ENCODE data around the gene POLDIP2.

Gene POLDIP2

DNA sequence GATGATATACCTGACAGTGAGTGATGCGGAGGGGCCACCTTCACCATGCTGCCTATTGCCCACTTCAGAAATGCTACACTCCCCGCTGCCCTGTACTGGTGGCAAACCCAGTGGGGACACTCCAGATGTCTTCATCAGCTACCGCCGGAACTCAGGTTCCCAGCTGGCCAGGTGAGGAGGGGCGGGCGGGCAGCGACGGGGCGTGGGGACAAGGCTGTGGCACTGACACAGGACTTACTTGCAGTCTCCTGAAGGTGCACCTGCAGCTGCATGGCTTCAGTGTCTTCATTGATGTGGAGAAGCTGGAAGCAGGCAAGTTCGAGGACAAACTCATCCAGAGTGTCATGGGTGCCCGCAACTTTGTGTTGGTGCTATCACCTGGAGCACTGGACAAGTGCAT, 30.8 kb upstream of the POLDIP2 start:
- no peak for DNase-seq

DNA sequence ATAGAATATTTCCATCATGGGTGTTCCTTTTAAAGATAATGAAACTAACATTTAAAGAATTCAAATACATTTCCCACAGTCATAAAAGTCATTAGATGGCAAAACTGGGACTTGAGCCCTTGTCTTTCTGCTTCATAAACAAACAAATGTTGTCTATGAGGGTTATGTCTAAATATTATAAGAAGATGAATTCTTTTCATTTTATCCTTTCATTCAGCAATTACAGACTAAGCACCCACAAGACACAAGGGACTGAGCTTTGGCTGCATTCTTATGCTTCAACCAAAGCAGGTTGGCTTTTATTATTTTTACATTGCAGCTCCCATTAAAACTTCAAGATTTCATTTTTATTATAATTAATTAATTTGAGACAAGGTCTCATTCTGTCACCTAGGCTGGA, 29.1 kb upstream of the POLDIP2 start:
- no peak for DNase-seq

GRCh38 chr17:28385406-28385805, 28.1 kb upstream of the POLDIP2 start:
- no peak for DNase-seq

DNA sequence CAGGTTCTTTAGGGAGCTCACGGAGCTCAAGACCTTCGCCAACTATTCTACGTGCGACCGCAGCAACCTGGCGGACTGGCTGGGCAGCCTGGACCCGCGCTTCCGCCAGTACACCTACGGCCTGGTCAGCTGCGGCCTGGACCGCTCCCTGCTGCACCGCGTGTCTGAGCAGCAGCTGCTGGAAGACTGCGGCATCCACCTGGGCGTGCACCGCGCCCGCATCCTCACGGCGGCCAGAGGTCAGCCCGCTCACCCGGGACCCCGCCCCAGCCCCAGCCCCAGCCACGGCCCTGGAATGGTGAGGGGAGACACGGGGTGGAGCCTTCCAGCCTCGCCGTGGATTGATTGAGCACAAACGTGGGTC, 27.7 kb upstream of the POLDIP2 start:
- DNase-seq: no peak

- DNase-seq: peak; percentile 63
Measured at GRCh38 chr17:28384281-28385036, 27.1 kb upstream of the POLDIP2 start.

- peak; percentile 60 for DNase-seq
Measured at GRCh38 chr17:28381141-28381825, 24.0 kb upstream of the POLDIP2 start.

DNA sequence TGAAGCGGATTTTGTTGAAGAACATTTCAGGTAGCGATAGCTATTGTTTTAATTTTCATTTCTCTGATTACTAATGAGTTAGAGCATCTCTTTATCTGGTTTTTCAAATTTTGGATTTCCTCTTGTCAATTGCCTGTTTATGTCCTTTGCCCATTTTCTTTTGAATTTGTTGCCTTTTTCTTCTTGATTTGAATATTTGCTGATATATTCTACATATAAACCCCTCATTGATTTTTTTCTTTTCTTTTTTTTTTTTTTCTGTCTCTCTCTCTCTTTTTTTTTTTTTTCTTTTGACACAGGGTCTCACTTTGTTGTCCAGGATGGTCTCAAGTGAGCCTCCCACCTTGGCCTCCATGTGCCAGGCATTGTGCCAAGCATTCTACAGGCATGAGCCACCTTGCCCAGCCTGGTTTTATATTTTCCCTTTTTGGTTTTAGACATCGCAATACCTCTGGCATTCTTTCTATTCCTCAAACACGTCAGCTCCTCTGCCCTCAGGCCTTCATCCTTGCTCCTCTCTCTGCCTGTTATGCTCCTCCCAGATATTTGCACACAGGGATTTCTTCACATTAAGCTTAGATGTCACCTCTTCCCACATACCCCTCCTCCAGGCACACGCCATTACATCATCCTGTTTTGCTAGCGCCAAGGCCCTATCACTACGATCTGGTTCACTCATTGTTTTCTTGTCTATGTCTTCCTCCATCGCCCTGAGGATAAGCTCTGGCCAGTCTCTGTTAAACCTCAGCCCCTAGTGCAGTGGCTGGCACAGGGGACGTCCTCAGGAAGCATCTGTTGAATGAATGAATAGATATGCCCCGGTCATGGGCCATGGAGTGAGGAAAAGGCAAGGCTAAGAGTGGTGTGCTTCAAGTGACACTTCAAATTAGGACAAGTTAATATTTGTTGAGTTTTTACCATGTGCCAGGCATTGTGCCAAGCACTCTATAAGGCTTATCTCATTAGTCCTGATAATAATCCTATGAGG, 22.8 kb upstream of the POLDIP2 start:
- no peak for DNase-seq

- no peak for DNase-seq
Measured at GRCh38 chr17:28372945-28373274, 15.6 kb upstream of the POLDIP2 start.

GRCh38 chr17:28372203-28372944, 15.0 kb upstream of the POLDIP2 start:
- DNase-seq: peak; percentile 24

DNA sequence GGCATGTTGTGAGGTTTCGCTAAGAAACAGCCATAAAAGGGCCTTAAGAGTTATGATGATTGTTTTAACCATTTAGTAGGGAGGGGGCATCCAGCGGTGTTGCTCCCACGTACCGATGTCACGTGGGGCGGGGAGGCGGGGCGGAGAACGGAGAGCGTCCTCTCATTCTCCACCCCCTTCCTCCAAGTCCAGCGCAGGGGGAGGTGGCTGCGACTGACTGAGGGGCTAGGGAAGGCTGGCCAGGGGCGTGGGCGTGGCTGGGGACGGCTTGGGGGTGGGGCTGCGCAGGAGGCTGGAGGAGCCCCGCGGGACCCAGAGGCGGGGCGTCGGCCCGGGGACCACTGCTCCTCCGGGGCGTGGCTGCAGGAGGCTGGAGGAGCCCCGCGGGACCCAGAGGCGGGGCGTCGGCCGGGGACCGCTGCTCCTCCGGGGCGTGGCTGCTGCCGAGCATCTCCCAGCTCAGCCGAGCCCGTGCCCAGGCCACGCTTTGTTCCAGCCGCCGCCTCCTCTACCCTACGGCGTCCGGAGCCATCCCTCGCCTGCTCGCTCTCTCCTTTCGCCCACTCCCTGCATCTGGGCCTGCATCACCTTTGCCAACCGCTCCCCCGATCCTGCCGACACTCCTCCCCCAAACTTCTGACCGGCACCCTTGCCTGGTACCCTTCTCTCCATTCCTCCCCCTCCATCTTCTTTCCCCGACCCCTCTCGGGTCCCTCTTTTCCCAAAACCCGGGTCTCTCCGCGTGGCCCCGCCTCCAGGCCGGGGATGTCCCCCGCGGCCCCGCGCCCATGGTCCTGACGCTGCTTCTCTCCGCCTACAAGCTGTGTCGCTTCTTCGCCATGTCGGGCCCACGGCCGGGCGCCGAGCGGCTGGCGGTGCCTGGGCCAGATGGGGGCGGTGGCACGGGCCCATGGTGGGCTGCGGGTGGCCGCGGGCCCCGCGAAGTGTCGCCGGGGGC, 14.2 kb upstream of the POLDIP2 start, which contains the start of gene SARM1:
Gene SARM1, plus strand, starts transcription at position 450 of the 958 bp plus-strand sequence. Its CDS starts 339 bp downstream, at position 789.
- DNase-seq: peak; percentile 96

DNA sequence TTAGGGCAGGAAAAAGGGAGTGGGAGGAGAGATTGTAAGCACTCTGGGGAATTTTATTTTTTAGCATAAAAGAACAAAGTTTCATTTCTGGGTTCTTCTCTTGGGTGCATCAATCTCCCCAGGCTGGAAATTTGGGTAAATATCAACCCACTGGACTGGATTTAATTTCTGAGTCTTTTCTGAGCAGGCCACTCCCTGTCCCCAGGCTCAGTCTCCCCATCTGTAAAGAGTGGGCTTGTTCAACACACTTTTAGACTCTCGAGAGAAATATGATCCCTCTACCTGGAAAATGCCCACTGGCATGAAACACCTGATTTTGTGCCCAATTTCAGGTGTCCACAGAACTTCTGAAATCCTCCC, 13.4 kb upstream of the POLDIP2 start:
- DNase-seq: no peak

GRCh38 chr17:28370035-28370743, 12.9 kb upstream of the POLDIP2 start, which contains the start of gene VTN:
VTN (minus strand) TSS chr17:28370307; CDS start chr17:28370203, 104 bp downstream.
- no peak for DNase-seq

DNA sequence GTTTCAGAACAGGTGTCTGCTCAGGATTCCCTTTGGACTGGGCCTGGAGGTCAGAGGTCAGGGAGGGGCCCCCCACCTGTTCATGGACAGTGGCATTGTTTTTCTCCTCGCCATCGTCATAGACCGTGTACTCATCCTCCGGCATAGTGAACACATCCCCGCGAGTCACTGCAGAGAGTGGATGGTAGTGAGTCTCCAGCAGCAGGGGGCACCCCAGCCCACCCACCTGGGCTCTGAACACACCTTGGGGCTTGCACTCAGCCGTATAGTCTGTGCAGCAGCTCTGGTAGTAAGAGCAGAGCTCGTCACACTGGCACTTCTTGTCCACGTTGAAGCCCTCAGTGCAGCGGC, 12.3 kb upstream of the POLDIP2 start:
- DNase-seq: no peak

DNA sequence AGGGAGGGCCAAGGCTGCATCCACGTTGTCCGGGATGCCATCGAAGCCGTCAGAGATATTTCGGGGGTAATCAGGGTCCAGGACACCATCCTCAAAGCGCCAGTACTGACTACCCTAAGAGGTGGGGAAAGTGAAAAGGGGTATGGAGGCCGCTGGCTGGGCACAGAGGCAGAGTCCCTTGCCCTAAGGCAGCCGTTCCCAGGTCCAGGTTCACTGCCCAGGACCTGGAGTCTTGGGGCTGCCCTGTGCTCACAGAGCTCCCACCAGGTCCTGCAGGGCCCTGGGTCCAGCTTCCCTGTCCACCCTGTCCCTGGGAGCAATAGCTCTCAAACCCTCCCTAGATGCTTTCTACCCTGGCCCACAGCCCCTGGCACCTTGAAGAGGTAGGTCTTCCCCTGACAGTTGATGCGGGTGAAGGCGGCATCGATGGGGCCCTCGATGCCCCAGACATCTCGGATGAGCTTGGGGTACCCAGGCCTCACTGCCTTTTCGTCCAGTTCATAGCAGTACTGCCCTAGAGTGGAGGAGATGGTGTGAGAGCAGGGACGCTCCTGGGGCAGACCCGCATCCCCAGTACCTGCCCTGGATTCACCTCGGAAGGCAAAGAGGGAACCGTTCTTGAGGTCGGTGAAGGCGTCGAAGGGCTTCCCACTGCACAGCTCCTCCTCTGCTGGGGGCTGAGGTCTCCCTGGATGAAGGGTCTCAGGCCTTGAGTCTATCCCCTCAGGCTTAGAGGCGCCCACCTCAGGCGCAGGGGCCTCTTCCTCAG, 11.8 kb upstream of the POLDIP2 start:
- no peak for DNase-seq

GRCh38 chr17:28368306-28368831, 11.0 kb upstream of the POLDIP2 start:
- DNase-seq: no peak

GRCh38 chr17:28367641-28368305, 10.4 kb upstream of the POLDIP2 start:
- no peak for DNase-seq

DNA sequence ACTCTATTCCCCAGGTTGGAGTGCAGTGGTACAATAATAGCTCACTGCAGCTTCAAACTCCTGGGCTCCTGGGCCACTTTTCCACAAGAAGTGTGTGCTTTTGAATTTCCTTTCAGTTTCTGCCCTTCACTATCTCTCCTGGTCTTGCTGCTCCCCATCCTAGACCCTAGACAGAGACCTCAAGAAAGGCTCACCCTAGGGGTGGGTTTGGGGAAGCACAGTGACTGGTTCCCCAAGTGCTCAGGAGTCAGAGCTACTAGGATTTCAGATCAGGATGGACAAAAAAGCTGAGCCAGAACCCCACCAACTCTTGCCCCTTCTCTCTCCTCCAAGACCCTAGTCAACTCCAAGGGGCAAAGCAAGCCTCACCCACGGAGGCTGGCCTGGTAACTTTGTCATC, 9.3 kb upstream of the POLDIP2 start:
- DNase-seq: no peak

DNA sequence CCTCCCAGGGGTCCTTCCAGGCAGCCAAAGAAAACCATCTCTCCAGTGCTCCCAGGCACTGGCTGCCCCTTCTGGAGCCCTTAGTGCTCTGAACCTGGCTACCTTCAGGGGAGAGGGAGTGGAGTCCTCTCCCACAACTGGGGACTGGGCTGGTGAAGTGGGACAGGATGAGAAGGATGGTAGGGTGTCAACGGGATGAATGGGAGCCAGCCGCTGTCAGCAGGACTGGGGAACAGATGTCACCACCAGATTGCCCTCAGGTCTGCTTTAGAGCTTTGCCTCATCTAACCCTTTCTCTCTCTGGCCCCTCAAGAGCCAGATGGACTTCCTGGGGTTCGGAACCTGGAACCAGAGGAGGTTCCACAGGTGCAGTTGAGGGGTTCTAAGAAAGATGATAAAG, 8.2 kb upstream of the POLDIP2 start:
- no peak for DNase-seq

DNA sequence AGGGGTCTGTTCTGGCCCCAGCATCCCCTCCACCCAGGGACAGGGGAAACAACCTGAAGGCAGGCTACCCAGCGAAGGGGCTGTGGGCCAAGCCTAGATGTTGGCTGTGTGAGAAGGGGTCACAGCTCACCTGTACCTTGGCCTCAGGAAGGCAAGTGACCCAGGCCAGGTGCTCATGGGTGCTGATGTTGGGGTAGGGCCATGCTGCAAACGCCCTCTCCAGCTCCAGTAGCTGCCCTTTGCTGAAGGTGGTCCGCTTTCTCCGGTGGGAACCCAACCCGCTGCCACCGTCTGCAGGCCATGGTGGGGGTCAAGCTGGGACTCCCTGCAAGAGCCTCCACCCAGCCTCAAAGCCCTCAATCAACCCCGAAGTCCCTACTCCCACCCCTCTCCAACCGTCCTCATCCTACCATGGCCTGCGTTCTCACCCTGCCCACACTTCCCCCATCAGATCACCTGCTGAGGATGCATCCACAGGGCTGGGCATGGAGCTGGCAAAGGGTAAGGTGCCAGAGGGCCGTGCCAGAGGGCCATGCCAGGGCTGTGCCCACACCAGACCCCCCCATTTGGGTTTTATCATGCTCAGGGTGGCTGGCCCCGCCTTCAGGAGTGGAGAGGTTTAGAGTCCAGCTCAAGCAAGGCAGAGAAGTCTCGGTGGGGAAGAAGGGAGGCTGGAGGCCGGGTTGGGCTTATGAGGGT, 7.5 kb upstream of the POLDIP2 start, which contains the start of gene SEBOX:
Gene SEBOX, minus strand, starts transcription at position 535 of the 699 bp plus-strand sequence. Its CDS starts 48 bp downstream, at position 487.
- no peak for DNase-seq

Data from NCI-H748 treated with DMSO at 0.1 percent for 48 hours (cell line).